Smooth muscle cell (in vitro differentiated cells): Measurements from ENCODE around the gene HAGH. TPM values are rescaled to one million over a fixed set of nuclear protein-coding genes. Genes with fewer than 3 reads are reported as not detected.
A peak's percentile ranks its signal among the peaks of the same experiment; 100 is the strongest.

Experiments used
- DNase-seq: peaks from one replicate; lab custom pipeline; 2025; ENCODE audit not compliant: unreplicated experiment; lab: John Stamatoyannopoulos, UW
- H2AFZ ChIP-seq: fragments of 200-600 bp; sonication (generic); 2 replicates; pipeline ENCODE4 v1.6.0; 2016; ENCODE audit warnings: antibody characterized with exemption, low read depth, mild to moderate bottlenecking
- H3F3A ChIP-seq: fragments of 200-600 bp; sonication (generic); 2 replicates; pipeline ENCODE4 v1.6.0; 2017; ENCODE audit warnings: antibody characterized with exemption, low read depth
- H3K27ac ChIP-seq: fragments of 200-600 bp; sonication (generic); 2 replicates; pipeline ENCODE4 v1.5.1; 2016; ENCODE audit warnings: low read depth, mild to moderate bottlenecking
- H3K27me3 ChIP-seq: fragments of 200-600 bp; sonication (generic); 2 replicates; pipeline ENCODE4 v1.6.1; 2016; ENCODE audit warnings: low read depth, mild to moderate bottlenecking
- H3K36me3 ChIP-seq: fragments of 200-600 bp; sonication (generic); 2 replicates; pipeline ENCODE4 v1.5.1; 2016; ENCODE audit warnings: low read depth
- H3K4me1 ChIP-seq: fragments of 200-600 bp; sonication (generic); 2 replicates; pipeline ENCODE4 v1.5.1; 2016; ENCODE audit warnings: low read depth
- H3K4me2 ChIP-seq: fragments of 200-600 bp; sonication (generic); 2 replicates; pipeline ENCODE4 v1.6.0; 2016; ENCODE audit warnings: mild to moderate bottlenecking
- H3K4me3 ChIP-seq: fragments of 200-600 bp; sonication (generic); 2 replicates; pipeline ENCODE4 v1.5.1; 2016; ENCODE audit warnings: mild to moderate bottlenecking
- H3K79me2 ChIP-seq: fragments of 200-600 bp; sonication (generic); 2 replicates; pipeline ENCODE4 v1.6.0; 2016; ENCODE audit warnings: low read depth, mild to moderate bottlenecking
- H3K9ac ChIP-seq: fragments of 200-600 bp; sonication (generic); 2 replicates; pipeline ENCODE4 v1.6.0; 2016; ENCODE audit warnings: low read depth
- H3K9me3 ChIP-seq: fragments of 200-600 bp; sonication (generic); replicated peaks from 2 replicates; pipeline ENCODE4 v1.5.1; 2016; ENCODE audit warnings: low read depth
- H4K20me1 ChIP-seq: fragments of 200-600 bp; sonication (generic); 2 replicates; pipeline ENCODE4 v1.6.0; 2016; ENCODE audit warnings: low read depth
- WGBS: methylation state at CpG from one replicate; pipeline ENCODE4 v1.1.7; 2016; ENCODE audit warnings: low lambda C conversion rate; 5-methylcytosine and 5-hydroxymethylcytosine counted together
- polyA plus RNA-seq: library from polyadenylated mRNA; unstranded; fragments of >200 nt; fragmentation: Nextera tagmentation; extraction: Ambion mirVana; gene quantifications from 2 replicates; pipeline ENCODE4 v1.2.1, GENCODE V29; 2016
- total RNA-seq: library from RNA; depleted of rRNA; stranded (reverse); fragments of >200 nt; gene quantifications from 2 replicates; pipeline ENCODE4 v1.2.3, GENCODE V29; 2014
- TF ChIP-seq, protein P1 (sequence below): fragments of 200-600 bp; sonication (generic); IDR thresholded peaks from 2 replicates; pipeline ENCODE4 v1.5.1; 2017; ENCODE audit warnings: borderline replicate concordance, mild to moderate bottlenecking, antibody characterized with exemption; ENCODE audit not compliant: insufficient read depth, poor library complexity, severe bottlenecking

HAGH gene
- total and polyA plus RNA-seq, 2 experiments from 2014 or later: 20.9 to 43.0 TPM

DNA sequence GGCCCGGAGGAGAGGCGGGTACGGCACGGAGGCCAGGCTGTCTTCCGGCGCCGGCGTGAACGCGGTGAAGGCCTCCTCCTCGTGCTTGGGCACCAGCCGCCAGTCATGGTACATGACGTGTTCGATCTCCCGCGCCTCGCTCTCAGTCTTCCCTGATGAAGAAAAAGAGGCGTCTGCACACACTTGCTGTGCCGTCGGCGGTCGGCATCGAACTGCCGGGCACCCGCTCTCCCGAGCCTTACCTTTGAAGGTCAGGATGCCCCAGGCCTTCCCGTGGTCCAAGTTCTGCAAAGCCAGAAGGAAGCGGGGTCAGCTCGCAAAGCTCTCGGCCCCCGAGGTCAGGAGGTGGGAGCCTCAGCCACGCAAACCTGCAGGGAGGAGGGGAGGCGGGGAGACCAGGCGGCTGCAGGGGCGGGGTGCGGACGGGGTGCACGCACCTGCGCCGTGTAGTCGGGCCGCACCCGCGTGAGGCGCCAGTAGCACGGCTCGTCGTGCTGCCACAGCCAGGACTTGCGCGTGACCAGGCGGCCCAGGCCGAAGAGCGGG, 54.2 kb downstream of the HAGH start, which contains the start of gene EME2:
TSS of gene EME2 (plus strand) at position 449 of the 546 bp plus-strand sequence. CDS start 418 bp downstream, outside the sequence.
- WGBS: 1% methylated on average over 53 of the region's 53 CpGs
- H4K20me1 ChIP-seq: peaks cover 23% of the 10 kb centered on the region
- H3K4me2 ChIP-seq: peak within 1 kb of the TSS; percentile 100
- no peaks in the 10 kb centered on the region for H3K27me3 ChIP-seq
- peak within 1 kb of the TSS; percentile 15 for H2AFZ ChIP-seq
- H3K9ac ChIP-seq: peak within 1 kb of the TSS; percentile 86
- H3K36me3 ChIP-seq: no peaks in the 10 kb centered on the region
- peaks cover 24% of the 10 kb centered on the region for H3K79me2 ChIP-seq
- H3K27ac ChIP-seq: peak within 1 kb of the TSS; percentile 68
- no peaks in the 10 kb centered on the region for H3K9me3 ChIP-seq
- H3K4me1 ChIP-seq: peaks cover 20% of the 10 kb centered on the region
- H3K4me3 ChIP-seq: peak within 1 kb of the TSS; percentile 83
- DNase-seq: no peak
- peaks cover 8% of the 10 kb centered on the region for H3F3A ChIP-seq
- TF ChIP-seq, protein P1, sequence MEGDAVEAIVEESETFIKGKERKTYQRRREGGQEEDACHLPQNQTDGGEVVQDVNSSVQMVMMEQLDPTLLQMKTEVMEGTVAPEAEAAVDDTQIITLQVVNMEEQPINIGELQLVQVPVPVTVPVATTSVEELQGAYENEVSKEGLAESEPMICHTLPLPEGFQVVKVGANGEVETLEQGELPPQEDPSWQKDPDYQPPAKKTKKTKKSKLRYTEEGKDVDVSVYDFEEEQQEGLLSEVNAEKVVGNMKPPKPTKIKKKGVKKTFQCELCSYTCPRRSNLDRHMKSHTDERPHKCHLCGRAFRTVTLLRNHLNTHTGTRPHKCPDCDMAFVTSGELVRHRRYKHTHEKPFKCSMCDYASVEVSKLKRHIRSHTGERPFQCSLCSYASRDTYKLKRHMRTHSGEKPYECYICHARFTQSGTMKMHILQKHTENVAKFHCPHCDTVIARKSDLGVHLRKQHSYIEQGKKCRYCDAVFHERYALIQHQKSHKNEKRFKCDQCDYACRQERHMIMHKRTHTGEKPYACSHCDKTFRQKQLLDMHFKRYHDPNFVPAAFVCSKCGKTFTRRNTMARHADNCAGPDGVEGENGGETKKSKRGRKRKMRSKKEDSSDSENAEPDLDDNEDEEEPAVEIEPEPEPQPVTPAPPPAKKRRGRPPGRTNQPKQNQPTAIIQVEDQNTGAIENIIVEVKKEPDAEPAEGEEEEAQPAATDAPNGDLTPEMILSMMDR: no peak

DNA sequence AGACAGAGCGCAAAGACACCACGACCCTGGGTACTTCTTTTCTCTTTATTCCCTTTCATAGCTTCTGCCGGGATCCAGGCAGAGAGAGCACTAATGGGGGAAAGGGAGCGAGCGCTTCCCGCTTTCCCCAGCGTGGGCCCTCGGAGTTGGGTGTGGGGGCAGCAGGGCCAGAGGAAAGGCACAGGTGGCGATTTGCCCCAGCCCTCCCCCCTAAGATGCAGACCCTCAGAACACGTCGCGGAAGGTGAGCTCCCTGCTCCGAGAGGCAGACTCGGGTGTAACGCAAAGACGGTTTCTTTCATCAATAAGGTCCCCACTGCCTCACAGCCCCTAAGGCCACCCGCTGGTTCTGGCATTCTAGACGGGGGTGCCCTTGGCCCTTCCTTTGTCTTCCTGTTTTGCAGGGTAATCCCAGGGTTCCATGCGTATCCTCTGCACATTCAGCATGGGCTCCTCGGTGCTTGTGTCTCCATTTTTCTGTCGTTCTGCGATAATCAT, 54.7 kb downstream of the HAGH start:
- WGBS: 6% methylated on average over 21 of the region's 22 CpGs
- H3K27ac ChIP-seq: peak overlapping the region; percentile 68
- H3K79me2 ChIP-seq: peaks cover 24% of the 10 kb centered on the region
- H3K4me3 ChIP-seq: peak overlapping the region; percentile 83
- TF ChIP-seq, protein P1: no peak
- peak overlapping the region; percentile 51 for H3K9ac ChIP-seq
- peaks cover 20% of the 10 kb centered on the region for H3K4me1 ChIP-seq
- no peak overlapping the region for H2AFZ ChIP-seq
- no peak for DNase-seq
- peaks cover 23% of the 10 kb centered on the region for H4K20me1 ChIP-seq
- no peaks in the 10 kb centered on the region for H3K9me3 ChIP-seq
- peak overlapping the region; percentile 100 for H3K4me2 ChIP-seq
- H3K27me3 ChIP-seq: no peaks in the 10 kb centered on the region
- H3F3A ChIP-seq: peaks cover 8% of the 10 kb centered on the region
- H3K36me3 ChIP-seq: no peaks in the 10 kb centered on the region

DNA sequence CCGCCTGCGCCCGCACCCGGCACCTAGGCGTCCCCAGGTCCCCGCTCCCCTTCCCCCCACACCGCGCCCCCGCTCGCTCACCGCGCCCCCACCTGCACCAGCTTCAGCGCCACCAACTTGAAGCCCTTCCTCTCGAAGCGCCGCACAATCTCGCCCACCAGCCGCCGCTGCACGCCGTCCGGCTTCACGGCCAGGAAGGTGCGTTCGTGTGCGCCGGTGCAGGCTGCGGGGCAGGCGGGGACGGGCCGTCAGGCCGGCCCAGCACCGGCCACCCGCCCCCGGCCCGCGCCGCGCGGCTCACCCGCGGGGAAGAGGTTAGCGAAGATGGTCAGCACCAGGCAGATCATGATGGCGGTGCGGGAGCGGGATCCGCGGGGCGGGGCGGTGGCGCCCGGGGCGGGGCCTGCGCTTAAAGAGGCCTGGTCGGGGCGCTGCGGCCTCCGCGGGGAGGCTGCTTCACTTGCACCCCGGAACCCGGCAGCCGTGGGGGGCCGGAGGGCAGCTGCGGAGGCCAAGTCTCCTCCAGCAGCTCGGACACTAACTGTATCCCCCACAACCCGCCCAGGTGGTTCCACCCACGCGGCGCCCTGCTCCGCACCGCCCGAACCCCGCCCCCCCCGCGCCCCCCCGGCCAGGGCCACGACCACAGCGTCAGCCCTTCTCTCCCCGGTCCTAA, 55.3 kb downstream of the HAGH start, which contains the start of gene NME3:
TSS of gene NME3 (minus strand) at position 356 of the 676 bp plus-strand sequence. CDS start at position 347, 9 bp downstream.
- Histone ChIP-seq H3K79me2 (peaks cover 24% of the 10 kb centered on the region), H3K4me3 (peak within 1 kb of the TSS; percentile 83), H3K27ac (peak within 1 kb of the TSS; percentile 68), H3K4me2 (peak within 1 kb of the TSS; percentile 100), H3K36me3 (no peaks in the 10 kb centered on the region), H3K27me3 (no peaks in the 10 kb centered on the region), H3F3A (peaks cover 8% of the 10 kb centered on the region), H3K9me3 (no peaks in the 10 kb centered on the region), H3K4me1 (peaks cover 20% of the 10 kb centered on the region), H4K20me1 (peaks cover 23% of the 10 kb centered on the region), H2AFZ (no peak within 1 kb of the TSS), H3K9ac (peak within 1 kb of the TSS; percentile 86)
- peak; percentile 35 for DNase-seq
- WGBS: 2% methylated on average over 34 of the region's 79 CpGs
- TF ChIP-seq, protein P1: no peak
